Measurements from ENCODE around the gene BBS1.

GRCh38 chr11:66524304-66525040 lies 14.0 kb downstream of the BBS1 start:
- no peak for TF ChIP-seq EZH2 (IDR thresholded peaks at IDR 0.05; ENCODE audit: borderline replicate concordance, low read length)
- no peak for TF ChIP-seq CTCF (conservative IDR thresholded peaks at IDR 0.05 in 1 of 2, IDR thresholded peaks at IDR 0.05 in 1 of 2; ENCODE audit: extremely low read depth in 1 of 2, insufficient read depth in 1 of 2, low read depth in 1 of 2, low read length in 2 of 2)

Data from mammary epithelial cell (primary cell).